Neural cell (in vitro differentiated cells): ENCODE results near the gene TARBP2.

Experiments
- POLR2AphosphoS5 ChIP-seq: IDR thresholded peaks from 2 replicates; pipeline ENCODE4 v1.6.1; 2012
- TF ChIP-seq, protein P1 (sequence below): IDR thresholded peaks from 2 replicates; pipeline ENCODE4 v1.6.1; 2012; ENCODE audit warnings: borderline replicate concordance

DNA sequence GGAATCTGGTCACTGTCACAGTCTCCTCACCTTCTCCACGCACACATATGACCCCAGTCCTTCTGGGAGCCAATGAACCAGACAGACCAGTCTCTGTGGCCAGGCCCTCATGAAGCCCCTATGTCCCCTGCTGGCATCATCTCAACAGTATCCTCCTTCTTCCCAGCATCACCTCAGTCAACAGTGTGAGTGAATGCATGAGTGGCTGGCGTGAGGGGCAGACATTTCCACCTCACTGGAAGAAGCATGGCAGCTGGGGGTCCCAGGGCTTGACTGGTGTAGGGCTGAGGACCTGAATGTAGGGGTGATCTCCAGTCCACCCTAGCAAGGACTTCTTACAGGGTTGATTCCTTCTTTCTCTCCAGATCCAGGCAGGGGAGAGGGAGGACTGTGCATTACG lies 3.6 kb upstream of the TARBP2 start:
- TF ChIP-seq, protein P1, sequence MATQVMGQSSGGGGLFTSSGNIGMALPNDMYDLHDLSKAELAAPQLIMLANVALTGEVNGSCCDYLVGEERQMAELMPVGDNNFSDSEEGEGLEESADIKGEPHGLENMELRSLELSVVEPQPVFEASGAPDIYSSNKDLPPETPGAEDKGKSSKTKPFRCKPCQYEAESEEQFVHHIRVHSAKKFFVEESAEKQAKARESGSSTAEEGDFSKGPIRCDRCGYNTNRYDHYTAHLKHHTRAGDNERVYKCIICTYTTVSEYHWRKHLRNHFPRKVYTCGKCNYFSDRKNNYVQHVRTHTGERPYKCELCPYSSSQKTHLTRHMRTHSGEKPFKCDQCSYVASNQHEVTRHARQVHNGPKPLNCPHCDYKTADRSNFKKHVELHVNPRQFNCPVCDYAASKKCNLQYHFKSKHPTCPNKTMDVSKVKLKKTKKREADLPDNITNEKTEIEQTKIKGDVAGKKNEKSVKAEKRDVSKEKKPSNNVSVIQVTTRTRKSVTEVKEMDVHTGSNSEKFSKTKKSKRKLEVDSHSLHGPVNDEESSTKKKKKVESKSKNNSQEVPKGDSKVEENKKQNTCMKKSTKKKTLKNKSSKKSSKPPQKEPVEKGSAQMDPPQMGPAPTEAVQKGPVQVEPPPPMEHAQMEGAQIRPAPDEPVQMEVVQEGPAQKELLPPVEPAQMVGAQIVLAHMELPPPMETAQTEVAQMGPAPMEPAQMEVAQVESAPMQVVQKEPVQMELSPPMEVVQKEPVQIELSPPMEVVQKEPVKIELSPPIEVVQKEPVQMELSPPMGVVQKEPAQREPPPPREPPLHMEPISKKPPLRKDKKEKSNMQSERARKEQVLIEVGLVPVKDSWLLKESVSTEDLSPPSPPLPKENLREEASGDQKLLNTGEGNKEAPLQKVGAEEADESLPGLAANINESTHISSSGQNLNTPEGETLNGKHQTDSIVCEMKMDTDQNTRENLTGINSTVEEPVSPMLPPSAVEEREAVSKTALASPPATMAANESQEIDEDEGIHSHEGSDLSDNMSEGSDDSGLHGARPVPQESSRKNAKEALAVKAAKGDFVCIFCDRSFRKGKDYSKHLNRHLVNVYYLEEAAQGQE: no peak
- no peak for TF ChIP-seq POLR2AphosphoS5
